Endothelial cell of umbilical vein (primary cell): ENCODE results near the gene EFR3B. TPM values are rescaled to one million over a fixed set of nuclear protein-coding genes. Genes with fewer than 3 reads are reported as not detected.

Experiments used
- BruUV-seq: library from RNA; stranded (reverse); fragments of 400-500 nt; replicated peaks from 2 replicates; lab custom pipeline; 2021; lab: Mats Ljungman, UMichigan
- CTCF ChIA-PET: fragments of 300-600, 350-600 bp; sonication (Branson Sonifier 250); formaldehyde crosslinking; loops from one replicate; lab custom pipeline; 2021; ENCODE audit warnings: antibody characterized with exemption, inconsistent platforms; lab: Charles Lee
- POLR2A ChIA-PET: fragments of 300-600, 350-600 bp; sonication (Branson Sonifier 250); formaldehyde crosslinking; loops from one replicate; lab custom pipeline; 2021; ENCODE audit warnings: antibody characterized with exemption, inconsistent platforms; lab: Charles Lee
- DNase-seq: peaks from one replicate; pipeline ENCODE4 v3.0.0-alpha.2; 2011; ENCODE audit warnings: low read depth, low spot score
- FAIRE-seq: peaks from 2 replicates; lab custom pipeline; 2011; peaks lifted over from hg19 to GRCh38; lab: Jason Lieb, UNC
- H2AFZ ChIP-seq: 2 replicates; pipeline ENCODE4 v1.6.0; 2012; ENCODE audit warnings: low read depth, low read length, control low read depth, inconsistent platforms
- H3K27ac ChIP-seq: 2 replicates; pipeline ENCODE4 v1.5.1; 2011; ENCODE audit warnings: low read depth, mild to moderate bottlenecking, control low read depth, low read length, moderate library complexity; ENCODE audit not compliant: insufficient read depth
- H3K27me3 ChIP-seq, 2 experiments: 2 replicates each; pipeline versions ENCODE4 v1.6.0 to v1.6.1; 2011; ENCODE audit warnings: low read length in 2 of 2, mixed read lengths in 1 of 2; ENCODE audit not compliant: control insufficient read depth in 2 of 2, insufficient read depth in 2 of 2
- H3K36me3 ChIP-seq, 2 experiments: 2 replicates in 1 of 2; 3 replicates in 1 of 2; pipeline ENCODE4 v1.5.1; 2011; ENCODE audit warnings: low read length in 2 of 2, mild to moderate bottlenecking in 1 of 2, moderate library complexity in 1 of 2; ENCODE audit not compliant: control insufficient read depth in 2 of 2, insufficient read depth in 2 of 2; ENCODE audit errors: extremely low read depth in 1 of 2
- H3K4me1 ChIP-seq: 3 replicates; pipeline ENCODE4 v1.5.1; 2011; ENCODE audit warnings: mild to moderate bottlenecking, low read length; ENCODE audit not compliant: control insufficient read depth, insufficient read depth; ENCODE audit errors: extremely low read depth
- H3K4me2 ChIP-seq: 2 replicates; pipeline ENCODE4 v1.6.1; 2011; ENCODE audit warnings: low read length, control low read depth, mixed read lengths; ENCODE audit not compliant: insufficient read depth
- H3K4me3 ChIP-seq, 3 experiments: fragments of 200-600 bp in 1 of 3; sonication (generic), shearing (Covaris generic) in 1 of 3; replicated peaks in 1 of 3; 2 replicates each; pipeline ENCODE4 v1.5.1; 2011 to 2016; ENCODE audit warnings: control low read depth in 3 of 3, low read length in 3 of 3, mild to moderate bottlenecking in 2 of 3, inconsistent platforms in 1 of 3, low read depth in 1 of 3, moderate library complexity in 1 of 3; ENCODE audit not compliant: insufficient read depth in 1 of 3
- H3K79me2 ChIP-seq: 2 replicates; pipeline ENCODE4 v1.6.0; 2012; ENCODE audit warnings: low read length, inconsistent platforms; ENCODE audit not compliant: control insufficient read depth, insufficient read depth
- H3K9ac ChIP-seq: replicated peaks from 2 replicates; pipeline ENCODE3; 2011; ENCODE audit warnings: low read length, control low read depth; ENCODE audit not compliant: insufficient read depth; ENCODE audit errors: extremely low read depth
- H3K9me1 ChIP-seq: replicated peaks from 3 replicates; pipeline ENCODE4 v1.6.0; 2011; ENCODE audit warnings: mild to moderate bottlenecking, low read length; ENCODE audit not compliant: control insufficient read depth, insufficient read depth; ENCODE audit errors: extremely low read depth
- H3K9me3 ChIP-seq: replicated peaks from 2 replicates; pipeline ENCODE4 v1.5.1; 2012; ENCODE audit warnings: low read length, inconsistent platforms; ENCODE audit not compliant: control insufficient read depth, insufficient read depth
- H4K20me1 ChIP-seq: replicated peaks from 2 replicates; pipeline ENCODE3; 2011; ENCODE audit warnings: mild to moderate bottlenecking, low read length; ENCODE audit not compliant: control insufficient read depth, insufficient read depth; ENCODE audit errors: extremely low read depth
- EZH2 ChIP-seq: IDR thresholded peaks from 2 replicates; pipeline ENCODE4 v1.6.1; 2012; ENCODE audit warnings: borderline replicate concordance, low read depth, mild to moderate bottlenecking, moderate library complexity, low read length, inconsistent platforms; ENCODE audit not compliant: severe bottlenecking
- FOS ChIP-seq: IDR thresholded peaks from 2 replicates; pipeline ENCODE4 v1.6.1; 2011; ENCODE audit warnings: mild to moderate bottlenecking, low read length, moderate library complexity, borderline replicate concordance; ENCODE audit not compliant: insufficient read depth
- GATA2 ChIP-seq: IDR thresholded peaks from 2 replicates; pipeline ENCODE4 v1.7.0; 2011; ENCODE audit warnings: low read depth, mild to moderate bottlenecking, moderate library complexity, mixed read lengths, low read length; ENCODE audit not compliant: insufficient read length, insufficient read depth
- JUN ChIP-seq: IDR thresholded peaks from 2 replicates; pipeline ENCODE4 v1.6.1; 2011; ENCODE audit warnings: borderline replicate concordance, low read depth; ENCODE audit not compliant: insufficient read length, insufficient read depth
- MAX ChIP-seq: IDR thresholded peaks from 2 replicates; pipeline ENCODE4 v1.6.1; 2011; ENCODE audit not compliant: insufficient read depth, insufficient read length
- MYC ChIP-seq: IDR thresholded peaks from one replicate; pipeline ENCODE4 v1.6.1; 2011; ENCODE audit warnings: mild to moderate bottlenecking, low read depth, low read length
- POLR2A ChIP-seq: IDR thresholded peaks from 2 replicates; pipeline ENCODE4 v1.6.1; 2012; ENCODE audit warnings: low read depth, mild to moderate bottlenecking, control low read depth, low read length
- POLR2AphosphoS5 ChIP-seq: IDR thresholded peaks from 2 replicates; pipeline ENCODE4 v1.6.1; 2012; ENCODE audit warnings: low read depth, mild to moderate bottlenecking, control low read depth, low read length, moderate library complexity; ENCODE audit not compliant: insufficient read depth
- dilution Hi-C: fragments of 300-500 bp; cut with MboI; formaldehyde crosslinking; loops from one replicate; pipeline ENCODE4 v1.15.0; 2019; ENCODE audit warnings: low sequenced_read_pairs; ENCODE audit not compliant: extremely low pct_ligation_motif_present
- intact Hi-C: fragments of 100-400 bp; cut with micrococcal nuclease; formaldehyde crosslinking; loops from one replicate; pipeline ENCODE4 v1.10.0; 2022
- polyA plus RNA-seq, 4 experiments: library from polyadenylated mRNA; depleted of rRNA in 3 of 4; stranded (reverse) in 3 of 4; unstranded in 1 of 4; fragments of >200 nt; gene quantifications; 2 replicates each; pipeline versions ENCODE4 v1.2.1 to v1.2.3, GENCODE V29; 2011 to 2012; ENCODE audit warnings: missing spikeins in 1 of 4
- total RNA-seq: library from RNA; stranded (reverse); gene quantifications from 2 replicates; pipeline ENCODE4 v1.2.3, GENCODE V29; 2021
- TF ChIP-seq, protein P1 (sequence below), 2 donors: IDR thresholded peaks; 1 replicate in 1 of 2; 2 replicates in 1 of 2; pipeline ENCODE4 v1.5.1; 2011; ENCODE audit warnings: low read length in 2 of 2, mild to moderate bottlenecking in 2 of 2, moderate library complexity in 2 of 2, control low read depth in 1 of 2, inconsistent platforms in 1 of 2, low read depth in 1 of 2; ENCODE audit not compliant: insufficient read depth in 1 of 2; ENCODE audit errors: extremely low read depth in 1 of 2

The EFR3B gene
- total and polyA plus RNA-seq, 2 donors (not counting 3 experiments of a cell fraction or from before 2014, with no cell fraction given) = 0.15 to 0.77 TPM

DNA sequence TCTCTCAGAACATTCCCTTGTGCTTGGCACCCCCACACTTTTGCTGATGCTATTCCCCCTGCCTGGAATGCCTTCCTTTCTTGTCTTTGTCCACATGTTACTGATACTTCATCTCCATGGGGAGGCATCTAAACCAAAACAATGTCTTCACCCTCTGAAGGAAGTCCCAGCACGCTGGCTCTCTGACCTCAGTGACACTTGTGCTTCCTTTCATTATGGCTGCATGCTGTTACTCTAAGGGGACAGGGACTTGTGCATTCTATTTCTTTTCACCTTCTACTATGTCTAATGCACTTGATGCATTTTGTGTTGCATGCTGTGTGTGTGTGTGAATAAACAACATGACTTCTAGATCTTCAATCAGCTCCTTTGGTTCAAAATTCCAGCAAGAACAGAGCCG is 24.6 kb downstream of the EFR3B start:
- Histone ChIP-seq H3K27ac (no peak overlapping the region), H3K9me3 (no peaks in the 10 kb centered on the region), H3K9me1 (no peaks in the 10 kb centered on the region), H3K9ac (no peak overlapping the region), H3K4me2 (no peak overlapping the region), H2AFZ (no peak overlapping the region), H3K4me1 (no peaks in the 10 kb centered on the region), H3K79me2 (no peaks in the 10 kb centered on the region), H3K36me3 (no peaks in the 10 kb centered on the region), H3K4me3 (no peak overlapping the region), H4K20me1 (no peaks in the 10 kb centered on the region), H3K27me3 (no peaks in the 10 kb centered on the region)
- DNase-seq (no peak), FAIRE-seq (no peak)
- intact Hi-C loops = no loop called here
- BruUV-seq = no TSS peak
- dilution Hi-C loops = no loop called here
- TF ChIP-seq POLR2AphosphoS5 (no peak), GATA2 (no peak), MYC (no peak), JUN (no peak), FOS (no peak), MAX (no peak), POLR2A (no peak), EZH2 (no peak)
- TF ChIP-seq, protein P1, sequence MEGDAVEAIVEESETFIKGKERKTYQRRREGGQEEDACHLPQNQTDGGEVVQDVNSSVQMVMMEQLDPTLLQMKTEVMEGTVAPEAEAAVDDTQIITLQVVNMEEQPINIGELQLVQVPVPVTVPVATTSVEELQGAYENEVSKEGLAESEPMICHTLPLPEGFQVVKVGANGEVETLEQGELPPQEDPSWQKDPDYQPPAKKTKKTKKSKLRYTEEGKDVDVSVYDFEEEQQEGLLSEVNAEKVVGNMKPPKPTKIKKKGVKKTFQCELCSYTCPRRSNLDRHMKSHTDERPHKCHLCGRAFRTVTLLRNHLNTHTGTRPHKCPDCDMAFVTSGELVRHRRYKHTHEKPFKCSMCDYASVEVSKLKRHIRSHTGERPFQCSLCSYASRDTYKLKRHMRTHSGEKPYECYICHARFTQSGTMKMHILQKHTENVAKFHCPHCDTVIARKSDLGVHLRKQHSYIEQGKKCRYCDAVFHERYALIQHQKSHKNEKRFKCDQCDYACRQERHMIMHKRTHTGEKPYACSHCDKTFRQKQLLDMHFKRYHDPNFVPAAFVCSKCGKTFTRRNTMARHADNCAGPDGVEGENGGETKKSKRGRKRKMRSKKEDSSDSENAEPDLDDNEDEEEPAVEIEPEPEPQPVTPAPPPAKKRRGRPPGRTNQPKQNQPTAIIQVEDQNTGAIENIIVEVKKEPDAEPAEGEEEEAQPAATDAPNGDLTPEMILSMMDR (IDR thresholded peaks at IDR 0.05; ENCODE audit: extremely low read depth in 1 of 2, insufficient read depth in 1 of 2, low read depth in 1 of 2, low read length in 2 of 2) = no peak
- CTCF ChIA-PET = interaction anchor here (0.7 kb wide), 1 partner anchor 31 kb away, joined by 3 read pairs; no protein-coding TSS in a partner anchor
- POLR2A ChIA-PET = no interaction called here
